GM12878 (cell line): ENCODE data around the gene TNNT3. TPM values are rescaled to one million over a fixed set of nuclear protein-coding genes. Genes with fewer than 3 reads are reported as not detected.

Experiments used
- ATAC-seq: fragments of 200-7000 bp; cut with Tn5 transposase; 3 replicates; pipeline ENCODE4 v1.9.1; 2020; ENCODE audit warnings: mild to moderate bottlenecking, moderate library complexity
- BruUV-seq: library from RNA; stranded (reverse); fragments of 400-500 nt; replicated peaks from 2 replicates; lab custom pipeline; 2021; lab: Mats Ljungman, UMichigan
- CTCF ChIA-PET: fragments of 300-600 bp; sonication (Branson Sonifier 250); formaldehyde crosslinking; extraction: SDS; loops from one replicate; lab custom pipeline; 2021; ENCODE audit warnings: inconsistent platforms; lab: Yijun Ruan, JAX
- POLR2A ChIA-PET: fragments of 350-600 bp; formaldehyde crosslinking; extraction: SDS; loops from one replicate; lab custom pipeline; 2021; ENCODE audit warnings: inconsistent platforms; lab: Charles Lee
- RAD21 ChIA-PET: fragments of 300-600 bp; sonication (Branson Sonifier 250); formaldehyde crosslinking; loops from one replicate; lab custom pipeline; 2023; ENCODE audit warnings: antibody characterized with exemption; ENCODE audit not compliant: unreplicated experiment; lab: Charles Lee
- SMC1A ChIA-PET: fragments of 300-600 bp; sonication (Branson Sonifier 250); formaldehyde crosslinking; loops from one replicate; lab custom pipeline; 2023; ENCODE audit not compliant: unreplicated experiment, uncharacterized antibody; lab: Charles Lee
- DNase-seq: peaks from one replicate; pipeline ENCODE4 v3.0.0-alpha.2; 2011; ENCODE audit warnings: low read depth, low spot score
- FAIRE-seq: peaks from 3 replicates; lab custom pipeline; 2011; peaks lifted over from hg19 to GRCh38; lab: Jason Lieb, UNC
- H2AFZ ChIP-seq: 2 replicates; pipeline ENCODE4 v1.6.0; 2011; ENCODE audit warnings: low read depth, low read length, control low read depth; ENCODE audit not compliant: control insufficient read depth
- H3K27ac ChIP-seq: 2 replicates; pipeline ENCODE4 v1.5.1; 2011; ENCODE audit warnings: control low read depth; ENCODE audit not compliant: control insufficient read depth, insufficient read depth
- H3K27me3 ChIP-seq, 2 experiments: replicated peaks in 1 of 2; 2 replicates each; pipeline versions ENCODE4 v1.6.0 to v1.6.1; 2011; ENCODE audit warnings: low read length in 1 of 2; ENCODE audit not compliant: control insufficient read depth in 2 of 2, insufficient read depth in 2 of 2
- H3K36me3 ChIP-seq, 2 experiments: 2 replicates each; pipeline ENCODE4 v1.5.1; 2011; ENCODE audit warnings: low read length in 1 of 2; ENCODE audit not compliant: control insufficient read depth in 2 of 2, insufficient read depth in 2 of 2
- H3K4me1 ChIP-seq: 2 replicates; pipeline ENCODE4 v1.6.1; 2011; ENCODE audit warnings: mild to moderate bottlenecking, low read length, moderate library complexity, mixed read lengths; ENCODE audit not compliant: control insufficient read depth, insufficient read depth
- H3K4me2 ChIP-seq: 2 replicates; pipeline ENCODE4 v1.6.0; 2011; ENCODE audit warnings: control low read depth; ENCODE audit not compliant: control insufficient read depth, insufficient read depth
- H3K4me3 ChIP-seq: fragments of 200-600 bp; sonication (generic); 2 replicates; pipeline ENCODE4 v1.5.1; 2016
- H3K79me2 ChIP-seq: 2 replicates; pipeline ENCODE4 v1.6.0; 2011; ENCODE audit warnings: low read length; ENCODE audit not compliant: control insufficient read depth, insufficient read depth
- H3K9ac ChIP-seq: 2 replicates; pipeline ENCODE4 v1.8.0; 2011; ENCODE audit warnings: low read length, control low read depth, mixed read lengths; ENCODE audit not compliant: control insufficient read depth, insufficient read depth
- H3K9me3 ChIP-seq: replicated peaks from 3 replicates; pipeline ENCODE4 v1.5.1; 2011; ENCODE audit warnings: mild to moderate bottlenecking, low read length; ENCODE audit not compliant: control insufficient read depth, insufficient read depth
- H4K20me1 ChIP-seq: 2 replicates; pipeline ENCODE4 v1.6.0; 2011; ENCODE audit not compliant: control insufficient read depth, insufficient read depth
- BHLHE40 ChIP-seq, 2 experiments: fragments of 450-650 bp in 1 of 2; IDR thresholded peaks; 2 replicates each; pipeline ENCODE4 v1.6.1; 2011 to 2017; ENCODE audit warnings: low read depth in 2 of 2, borderline replicate concordance in 1 of 2, improper control_type of control experiment in 1 of 2, low read length in 1 of 2, mild to moderate bottlenecking in 1 of 2
- CBFB ChIP-seq: IDR thresholded peaks from 2 replicates; pipeline ENCODE4 v1.6.1; 2016; ENCODE audit warnings: antibody characterized with exemption, low read depth
- FOXM1 ChIP-seq: IDR thresholded peaks from 2 replicates; pipeline ENCODE4 v1.6.1; 2012; ENCODE audit warnings: low read depth, mild to moderate bottlenecking, inconsistent platforms, low read length, moderate library complexity
- GATAD2B ChIP-seq: fragments of 450-650 bp; conservative IDR thresholded peaks from 2 replicates; pipeline ENCODE4 v1.6.1; 2017; ENCODE audit warnings: low read depth, mild to moderate bottlenecking, moderate library complexity
- IRF4 ChIP-seq: IDR thresholded peaks from 2 replicates; pipeline ENCODE4 v1.6.1; 2011; ENCODE audit warnings: low read depth, low read length
- LARP7 ChIP-seq: fragments of 450-650 bp; IDR thresholded peaks from 2 replicates; pipeline ENCODE4 v1.6.1; 2017; ENCODE audit warnings: mild to moderate bottlenecking
- RAD51 ChIP-seq: fragments of 450-650 bp; IDR thresholded peaks from 2 replicates; pipeline ENCODE4 v1.6.1; 2016; ENCODE audit warnings: moderate library complexity, mild to moderate bottlenecking, inconsistent platforms
- SIX5 ChIP-seq: IDR thresholded peaks from 2 replicates; pipeline ENCODE4 v1.6.1; 2011; ENCODE audit warnings: mild to moderate bottlenecking, low read depth, low read length, moderate library complexity; ENCODE audit not compliant: severe bottlenecking
- SMAD5 ChIP-seq: IDR thresholded peaks from 2 replicates; pipeline ENCODE4 v1.6.1; 2016; ENCODE audit warnings: antibody characterized with exemption, low read depth
- SMARCA5 ChIP-seq: fragments of 450-650 bp; IDR thresholded peaks from 2 replicates; pipeline ENCODE4 v1.6.1; 2017; ENCODE audit warnings: mild to moderate bottlenecking
- STAT3 ChIP-seq: IDR thresholded peaks from 2 replicates; pipeline ENCODE4 v1.6.1; 2011; ENCODE audit warnings: low read depth, low read length, improper control_type of control experiment
- TAF1 ChIP-seq: IDR thresholded peaks from 2 replicates; pipeline ENCODE4 v1.6.1; 2011; ENCODE audit warnings: mild to moderate bottlenecking, low read depth, low read length, borderline replicate concordance
- ZBED1 ChIP-seq: IDR thresholded peaks from 2 replicates; pipeline ENCODE4 v1.6.1; 2016; ENCODE audit warnings: borderline replicate concordance
- WGBS: methylation state at CpG from one replicate; pipeline ENCODE4 v1.1.6; 2016; ENCODE audit warnings: low lambda C conversion rate; ENCODE audit not compliant: insufficient replicate concordance, insufficient coverage; ENCODE audit errors: missing lambda C conversion rate; 5-methylcytosine and 5-hydroxymethylcytosine counted together
- in situ Hi-C: fragments of 300-500 bp; cut with MboI; formaldehyde crosslinking; loops from 9 replicates; pipeline ENCODE4 v1.14.3; 2018; ENCODE audit warnings: mixed read lengths
- intact Hi-C: fragments of 100-400 bp; cut with micrococcal nuclease; formaldehyde crosslinking; loops from one replicate; pipeline ENCODE4 v1.14.2; 2022; ENCODE audit not compliant: unreplicated experiment
- polyA plus RNA-seq, 11 experiments: library from polyadenylated mRNA; depleted of rRNA in 4 of 11; unstranded in 6 of 11; stranded (reverse) in 5 of 11; fragments of >200 nt; fragmentation: Nextera tagmentation in 4 of 11; fragmentation: Illumina TruSeq in 1 of 11; extraction: Ambion mirVana in 4 of 11; extraction: Trizol in 1 of 11; gene quantifications; 1 replicate in 1 of 11; 2 replicates in 10 of 11; pipeline versions ENCODE4 v1.2.1 to v1.2.3, GENCODE V29; 2011 to 2016; ENCODE audit warnings: inconsistent platforms in 2 of 11, missing spikeins in 2 of 11, low read depth in 1 of 11
- total RNA-seq, 4 experiments: library from RNA; depleted of rRNA in 3 of 4; stranded (reverse); fragments of >200 nt in 3 of 4; fragmentation: Illumina TruSeq in 1 of 4; extraction: Trizol in 1 of 4; gene quantifications; 2 replicates each; pipeline versions ENCODE4 v1.2.1 to v1.2.3, GENCODE V29; 2013 to 2021
- TF ChIP-seq, protein P1 (sequence below): fragments of 450-650 bp; conservative IDR thresholded peaks from 2 replicates; pipeline ENCODE4 v1.6.1; 2017; ENCODE audit warnings: mild to moderate bottlenecking, moderate library complexity
- TF ChIP-seq, protein P2 (sequence below), 3 experiments: IDR thresholded peaks in 2 of 3; conservative IDR thresholded peaks in 1 of 3; 2 replicates each; pipeline ENCODE4 v1.5.1; 2011; ENCODE audit warnings: low read depth in 3 of 3, low read length in 3 of 3, mild to moderate bottlenecking in 3 of 3, control low read depth in 2 of 3, moderate library complexity in 2 of 3, inconsistent platforms in 1 of 3, mixed read lengths in 1 of 3; ENCODE audit not compliant: control insufficient read depth in 2 of 3, insufficient read depth in 1 of 3; ENCODE audit errors: extremely low read depth in 1 of 3

TNNT3 gene
- total and polyA plus RNA-seq, 10 of the 15 experiments (the other 5 are each of a cell fraction or from before 2014, with no cell fraction given) = 0.40 to 0.50 TPM; not detected in 8

GRCh38 chr11:1923201-1923956, 3.9 kb downstream of the TNNT3 start:
- RAD21 ChIA-PET = no interaction called here
- H3K4me2 ChIP-seq = no peak overlapping the region
- no peaks in the 10 kb centered on the region for H3K79me2 ChIP-seq
- BruUV-seq = no TSS peak
- H2AFZ ChIP-seq = no peak overlapping the region
- H3K4me3 ChIP-seq = no peak overlapping the region
- TF ChIP-seq BHLHE40 (IDR thresholded peaks at IDR 0.05; ENCODE audit: borderline replicate concordance in 1 of 2, low read depth in 2 of 2, low read length in 1 of 2) = no peak
- no peak for TF ChIP-seq SIX5
- no peak for TF ChIP-seq STAT3
- no peak for TF ChIP-seq FOXM1
- no peaks in the 10 kb centered on the region; a peak in 2 of 4 replicates for H3K27me3 ChIP-seq
- H3K9ac ChIP-seq = no peak overlapping the region
- WGBS = 11% methylated on average over 20 of the region's 22 CpGs
- in situ Hi-C loops (no loop called here), intact Hi-C loops (no loop called here)
- DNase-seq = no peak
- no peaks in the 10 kb centered on the region for H3K36me3 ChIP-seq
- H3K4me1 ChIP-seq = no peaks in the 10 kb centered on the region
- ATAC-seq = no peak
- H3K27ac ChIP-seq = no peak overlapping the region
- H3K9me3 ChIP-seq = no peaks in the 10 kb centered on the region
- POLR2A ChIA-PET = no interaction called here
- no peaks in the 10 kb centered on the region for H4K20me1 ChIP-seq
- CTCF ChIA-PET = no interaction called here
- FAIRE-seq = no peak
- SMC1A ChIA-PET = no interaction called here

DNA sequence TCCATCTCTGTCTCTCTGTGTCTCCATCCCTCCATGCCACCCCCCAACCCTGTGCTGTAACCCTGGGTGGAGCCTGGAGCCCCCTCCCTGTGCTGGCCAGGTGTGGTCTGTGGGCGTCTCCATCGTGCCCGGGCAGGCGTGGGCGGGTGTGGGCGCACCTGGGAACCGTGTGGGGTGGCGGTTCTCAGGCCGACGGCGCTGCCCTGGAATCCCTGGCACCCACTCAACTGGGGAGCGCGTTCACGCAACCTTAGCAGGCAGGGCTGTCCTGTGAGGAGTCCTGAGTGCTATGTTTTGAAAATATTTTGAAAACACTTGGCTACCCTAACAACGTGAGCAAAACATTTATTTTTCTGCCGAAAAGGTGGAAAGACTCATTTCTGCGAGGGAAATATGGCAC, 4.7 kb downstream of the TNNT3 start:
- ChIA-PET CTCF (no interaction called here), SMC1A (no interaction called here)
- intact Hi-C loops (no loop called here), in situ Hi-C loops (no loop called here)
- no peak overlapping the region for H3K27ac ChIP-seq
- ATAC-seq (no peak), DNase-seq (no peak)
- no peaks in the 10 kb centered on the region for H4K20me1 ChIP-seq
- 24% methylated on average over 17 of the region's 17 CpGs for WGBS
- H3K4me1 ChIP-seq = no peaks in the 10 kb centered on the region
- no peak overlapping the region for H3K4me2 ChIP-seq
- H2AFZ ChIP-seq = no peak overlapping the region
- no peak overlapping the region for H3K4me3 ChIP-seq
- no peaks in the 10 kb centered on the region; a peak in 2 of 4 replicates for H3K27me3 ChIP-seq
- no TSS peak for BruUV-seq
- H3K79me2 ChIP-seq = no peaks in the 10 kb centered on the region
- H3K9me3 ChIP-seq = no peaks in the 10 kb centered on the region
- no peaks in the 10 kb centered on the region for H3K36me3 ChIP-seq
- TF ChIP-seq LARP7 (no peak), ZBED1 (no peak), IRF4 (no peak), GATAD2B (no peak), RAD51 (no peak), SMAD5 (no peak), SMARCA5 (no peak), CBFB (no peak), TAF1 (no peak)
- TF ChIP-seq, protein P1, sequence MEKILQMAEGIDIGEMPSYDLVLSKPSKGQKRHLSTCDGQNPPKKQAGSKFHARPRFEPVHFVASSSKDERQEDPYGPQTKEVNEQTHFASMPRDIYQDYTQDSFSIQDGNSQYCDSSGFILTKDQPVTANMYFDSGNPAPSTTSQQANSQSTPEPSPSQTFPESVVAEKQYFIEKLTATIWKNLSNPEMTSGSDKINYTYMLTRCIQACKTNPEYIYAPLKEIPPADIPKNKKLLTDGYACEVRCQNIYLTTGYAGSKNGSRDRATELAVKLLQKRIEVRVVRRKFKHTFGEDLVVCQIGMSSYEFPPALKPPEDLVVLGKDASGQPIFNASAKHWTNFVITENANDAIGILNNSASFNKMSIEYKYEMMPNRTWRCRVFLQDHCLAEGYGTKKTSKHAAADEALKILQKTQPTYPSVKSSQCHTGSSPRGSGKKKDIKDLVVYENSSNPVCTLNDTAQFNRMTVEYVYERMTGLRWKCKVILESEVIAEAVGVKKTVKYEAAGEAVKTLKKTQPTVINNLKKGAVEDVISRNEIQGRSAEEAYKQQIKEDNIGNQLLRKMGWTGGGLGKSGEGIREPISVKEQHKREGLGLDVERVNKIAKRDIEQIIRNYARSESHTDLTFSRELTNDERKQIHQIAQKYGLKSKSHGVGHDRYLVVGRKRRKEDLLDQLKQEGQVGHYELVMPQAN = no peak
- TF ChIP-seq, protein P2, sequence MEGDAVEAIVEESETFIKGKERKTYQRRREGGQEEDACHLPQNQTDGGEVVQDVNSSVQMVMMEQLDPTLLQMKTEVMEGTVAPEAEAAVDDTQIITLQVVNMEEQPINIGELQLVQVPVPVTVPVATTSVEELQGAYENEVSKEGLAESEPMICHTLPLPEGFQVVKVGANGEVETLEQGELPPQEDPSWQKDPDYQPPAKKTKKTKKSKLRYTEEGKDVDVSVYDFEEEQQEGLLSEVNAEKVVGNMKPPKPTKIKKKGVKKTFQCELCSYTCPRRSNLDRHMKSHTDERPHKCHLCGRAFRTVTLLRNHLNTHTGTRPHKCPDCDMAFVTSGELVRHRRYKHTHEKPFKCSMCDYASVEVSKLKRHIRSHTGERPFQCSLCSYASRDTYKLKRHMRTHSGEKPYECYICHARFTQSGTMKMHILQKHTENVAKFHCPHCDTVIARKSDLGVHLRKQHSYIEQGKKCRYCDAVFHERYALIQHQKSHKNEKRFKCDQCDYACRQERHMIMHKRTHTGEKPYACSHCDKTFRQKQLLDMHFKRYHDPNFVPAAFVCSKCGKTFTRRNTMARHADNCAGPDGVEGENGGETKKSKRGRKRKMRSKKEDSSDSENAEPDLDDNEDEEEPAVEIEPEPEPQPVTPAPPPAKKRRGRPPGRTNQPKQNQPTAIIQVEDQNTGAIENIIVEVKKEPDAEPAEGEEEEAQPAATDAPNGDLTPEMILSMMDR (IDR thresholded peaks at IDR 0.05 in 2 of 3, conservative IDR thresholded peaks at IDR 0.05 in 1 of 3; ENCODE audit: control insufficient read depth in 2 of 3, extremely low read depth in 1 of 3, insufficient read depth in 1 of 3, low read depth in 3 of 3, low read length in 3 of 3) = no peak
- TF ChIP-seq, all 136 proteins: peak for 0
- RAD21 ChIA-PET = no interaction called here
- no peak for FAIRE-seq
- POLR2A ChIA-PET = no interaction called here
- no peak overlapping the region for H3K9ac ChIP-seq
